Left kidney (tissue), 2 donors: ENCODE data around the gene ATP1A3. TPM values are rescaled to one million over a fixed set of nuclear protein-coding genes. Genes with fewer than 3 reads are reported as not detected.
"Not testable (repeated sequence)": the region's sequence is repeated elsewhere in the genome, so short reads cannot be mapped to it uniquely, and the experiment has no call there.

ENCODE experiments used
- DNase-seq: peaks from one replicate; pipeline ENCODE4 v3.0.0-alpha.2; 2013
- polyA plus RNA-seq: library from polyadenylated mRNA; unstranded; fragments of 120-200 nt; gene quantifications from one replicate; pipeline ENCODE4 v1.2.1, GENCODE V29; 2013; ENCODE audit not compliant: insufficient read length

ATP1A3 gene
- polyA plus RNA-seq, 1 donor = 0.65 TPM

DNA sequence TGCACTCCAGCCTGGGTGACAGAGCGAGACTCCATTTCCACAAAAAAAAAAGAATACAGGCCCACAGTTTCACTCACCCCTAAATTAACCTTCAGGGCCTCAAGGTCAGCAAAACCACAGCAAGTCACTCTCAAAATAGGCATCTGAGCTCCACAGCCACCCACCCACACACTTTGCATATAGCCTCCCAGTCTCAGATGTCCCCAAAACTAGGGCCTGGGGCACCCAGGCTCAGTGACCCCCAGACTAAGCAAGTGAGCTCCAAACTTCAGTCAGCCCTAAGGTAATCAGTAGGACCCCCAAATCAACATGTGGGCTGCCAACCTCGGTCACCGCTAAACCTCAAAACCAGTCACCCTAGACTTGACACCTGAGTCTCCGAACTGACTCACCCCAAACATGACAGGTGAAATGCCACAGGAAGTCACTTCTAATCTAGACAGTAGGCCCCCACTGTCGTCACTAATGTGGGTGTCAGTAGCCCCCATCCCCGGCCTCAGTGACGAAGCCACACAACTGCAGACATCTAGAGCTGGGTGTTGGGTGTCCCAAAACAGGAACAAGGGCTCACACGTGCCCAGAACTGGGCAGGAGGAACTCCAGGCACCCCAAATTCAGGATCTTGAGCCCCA, 48.8 kb downstream of the ATP1A3 start:
- no peak for DNase-seq

DNA sequence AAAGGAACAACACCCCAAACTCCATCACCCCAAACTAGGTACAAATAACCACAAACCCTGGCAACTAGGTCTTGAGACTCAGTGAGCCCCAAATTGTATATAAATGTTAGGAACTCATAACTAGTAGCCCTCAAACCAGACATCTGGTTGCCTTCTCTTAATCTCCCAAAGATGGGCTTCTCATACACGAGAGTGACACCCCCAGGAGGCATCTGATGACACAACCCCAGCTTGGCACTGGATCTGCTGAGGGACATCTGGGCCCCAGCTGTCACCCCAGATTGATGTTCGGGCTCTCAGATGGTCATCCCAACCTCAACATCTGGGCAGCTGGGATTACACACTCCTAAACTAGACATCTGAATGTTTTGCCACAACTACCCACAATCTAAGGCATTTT, 49.7 kb downstream of the ATP1A3 start:
- DNase-seq = no peak

DNA sequence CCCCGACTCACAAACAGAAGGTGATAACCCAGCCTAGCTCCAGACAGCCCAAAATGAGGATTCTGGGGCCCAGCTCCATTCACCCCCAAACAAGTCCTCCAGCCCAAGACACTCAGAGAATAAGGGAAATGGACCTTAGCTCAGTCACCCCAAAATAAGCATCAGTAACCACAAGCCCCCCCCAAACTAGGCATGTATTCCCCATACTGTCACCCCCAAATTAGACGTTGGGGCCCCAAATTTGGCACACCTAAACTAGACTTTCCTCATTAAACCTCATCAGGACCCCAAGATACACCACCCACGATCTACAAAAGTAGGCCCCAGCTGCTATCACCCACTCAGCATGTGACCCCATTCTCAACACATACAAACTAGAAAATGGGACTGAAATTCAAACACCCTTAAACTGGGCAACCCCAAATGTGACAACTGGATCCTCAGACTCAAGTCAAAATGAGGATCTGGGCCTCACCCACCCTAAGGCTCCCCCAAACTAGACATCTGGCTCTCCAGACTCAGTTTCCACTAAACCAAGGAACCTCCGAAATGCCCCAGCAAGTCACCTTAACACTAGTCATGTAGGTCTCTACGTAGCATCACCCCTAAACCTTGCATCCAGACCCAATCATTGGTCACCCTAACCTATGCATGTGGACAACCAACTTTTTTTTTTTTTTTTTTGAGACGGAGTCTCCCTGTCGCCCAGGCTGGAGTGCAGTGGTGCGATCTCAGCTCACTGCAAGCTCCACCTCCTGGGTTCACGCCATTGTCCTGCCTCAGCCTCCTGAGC, 52.4 kb downstream of the ATP1A3 start:
- no peak for DNase-seq

DNA sequence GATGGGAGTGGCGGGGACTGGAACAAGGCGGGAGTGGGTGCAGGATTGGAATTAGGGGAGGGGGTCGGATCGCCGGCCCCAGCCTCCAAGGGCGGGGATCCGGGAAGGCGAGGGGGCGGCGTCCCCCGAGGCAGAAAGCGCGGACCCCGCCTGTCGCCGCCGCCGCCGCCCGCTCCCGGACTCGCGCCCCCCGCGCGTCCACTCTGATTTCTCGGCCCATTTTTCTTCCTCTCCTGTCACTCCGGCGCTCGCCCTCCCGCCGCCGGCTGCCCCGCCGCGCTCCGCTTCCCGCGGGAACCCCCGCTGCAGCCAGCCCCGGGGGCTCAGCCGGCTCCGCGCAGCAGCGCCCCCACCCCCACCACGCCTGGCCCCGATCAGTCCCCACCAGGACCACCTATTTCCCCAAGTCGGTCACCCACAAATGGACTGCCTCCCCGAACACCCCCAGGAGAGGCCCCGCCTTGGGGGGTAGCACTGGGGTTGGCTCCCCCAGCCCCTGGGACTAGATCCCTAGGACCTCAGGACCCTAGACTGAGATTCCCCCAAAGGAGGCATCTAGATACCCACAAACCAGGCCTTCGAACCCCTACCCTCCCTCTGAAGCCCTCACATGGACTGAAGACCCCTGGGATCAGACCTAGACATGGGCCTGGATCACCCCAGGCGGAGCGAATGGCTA, 53.2 kb downstream of the ATP1A3 start:
- DNase-seq = no peak

DNA sequence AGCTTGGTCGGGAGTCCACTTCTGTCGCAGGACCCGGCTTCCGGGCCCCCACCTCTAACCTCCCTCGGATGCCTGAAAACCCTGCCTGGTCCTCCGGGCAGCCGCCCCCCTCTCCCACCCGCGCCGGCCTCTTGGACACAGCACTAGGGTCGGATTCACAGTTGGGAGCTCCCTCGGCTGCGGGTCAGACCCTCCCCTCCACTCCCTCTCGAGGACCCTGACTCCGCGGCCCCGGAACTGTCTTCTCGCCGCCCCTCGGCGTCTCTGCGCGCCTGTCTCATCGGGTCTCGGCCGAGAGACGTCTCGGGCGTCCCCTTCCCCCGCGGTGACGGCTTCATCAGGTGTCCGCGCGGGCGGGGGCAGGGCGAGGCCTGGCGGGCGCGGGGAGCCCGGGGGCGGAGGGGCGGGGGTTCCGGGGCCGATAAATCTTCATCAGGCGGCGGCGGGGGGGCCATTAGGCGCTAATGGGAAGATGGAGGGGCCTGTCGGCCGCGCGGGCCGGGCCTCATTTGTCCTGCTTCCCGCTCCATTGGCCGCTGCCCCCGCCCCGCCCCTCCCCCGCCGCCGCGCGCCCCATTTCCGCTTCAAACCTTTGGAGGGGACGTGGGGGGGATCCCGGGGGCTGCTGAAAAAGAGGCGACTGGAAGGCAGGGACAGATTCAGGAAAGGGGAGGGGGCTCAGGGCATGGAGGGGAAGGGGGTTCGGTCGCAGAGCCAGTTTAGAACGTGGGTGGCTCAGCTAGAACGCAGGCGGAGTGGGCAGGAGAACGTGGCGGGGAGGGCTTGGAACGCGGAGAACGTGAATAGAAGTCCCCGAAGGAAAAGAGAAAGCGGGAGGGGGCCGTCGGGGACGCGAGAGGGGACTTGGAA, 53.9 kb downstream of the ATP1A3 start:
- peak; percentile 62 for DNase-seq

DNA sequence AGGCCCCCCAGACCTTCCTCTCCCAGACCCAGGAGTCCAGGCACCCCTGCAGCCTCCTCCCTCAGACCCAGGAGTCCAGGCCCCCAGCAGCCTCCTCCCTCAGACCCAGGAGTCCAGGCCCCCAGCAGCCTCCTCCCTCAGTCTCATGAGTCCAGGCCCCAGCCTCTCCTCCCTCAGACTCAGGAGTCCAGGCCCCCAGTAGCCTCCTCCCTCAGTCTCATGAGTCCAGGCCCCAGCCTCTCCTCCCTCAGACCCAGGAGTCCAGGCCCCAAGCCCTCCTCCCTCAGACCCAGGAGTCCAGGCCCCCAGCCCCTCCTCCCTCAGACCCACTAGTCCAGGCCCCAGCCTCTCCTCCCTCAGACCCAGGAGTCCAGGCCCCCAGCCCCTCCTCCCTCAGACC, 54.8 kb downstream of the ATP1A3 start:
- DNase-seq = not testable (repeated sequence)

DNA sequence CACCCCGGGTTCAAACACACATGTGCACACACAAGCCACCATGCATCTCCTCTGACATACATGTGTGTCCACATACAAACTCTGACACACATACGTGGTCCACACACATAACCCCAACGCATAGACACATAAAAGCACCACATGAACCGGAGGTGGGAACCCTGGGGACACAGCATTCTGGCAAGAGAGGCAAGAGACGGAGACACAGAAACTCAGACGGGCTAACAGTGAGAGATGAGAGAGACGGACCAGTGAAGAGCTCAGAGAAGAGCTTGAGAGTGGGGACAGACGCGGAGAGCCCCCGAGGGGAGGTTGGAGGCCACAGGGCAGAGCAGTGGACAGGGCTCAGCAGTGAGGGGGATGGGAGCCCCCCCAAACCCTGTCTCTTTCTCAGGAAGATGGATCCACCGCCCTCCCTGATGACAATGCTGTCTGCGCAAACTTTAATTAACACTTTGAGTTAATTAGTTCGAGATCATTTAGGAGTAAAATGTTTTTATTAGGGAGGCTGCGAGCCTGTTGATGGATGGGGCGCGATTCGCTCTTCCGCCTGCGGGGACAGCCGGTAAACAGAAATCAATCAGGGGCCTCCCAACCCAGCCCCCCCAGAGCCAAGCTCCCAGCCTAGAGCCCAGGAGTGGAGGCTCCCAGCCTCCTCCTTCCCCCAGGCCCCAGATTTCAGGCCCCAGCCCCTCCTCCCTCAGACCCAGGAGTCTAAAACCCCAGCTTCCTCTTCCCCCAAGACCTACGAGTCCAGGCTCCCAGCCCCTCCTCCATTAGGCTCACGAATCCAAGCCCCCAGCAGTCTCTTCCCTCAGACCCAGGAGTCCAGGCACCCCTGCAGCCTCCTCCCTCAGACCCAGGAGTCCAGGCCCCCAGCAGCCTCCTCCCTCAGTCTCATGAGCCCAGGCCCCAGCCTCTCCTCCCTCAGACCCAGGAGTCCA, 56.2 kb downstream of the ATP1A3 start:
- DNase-seq = no peak

DNA sequence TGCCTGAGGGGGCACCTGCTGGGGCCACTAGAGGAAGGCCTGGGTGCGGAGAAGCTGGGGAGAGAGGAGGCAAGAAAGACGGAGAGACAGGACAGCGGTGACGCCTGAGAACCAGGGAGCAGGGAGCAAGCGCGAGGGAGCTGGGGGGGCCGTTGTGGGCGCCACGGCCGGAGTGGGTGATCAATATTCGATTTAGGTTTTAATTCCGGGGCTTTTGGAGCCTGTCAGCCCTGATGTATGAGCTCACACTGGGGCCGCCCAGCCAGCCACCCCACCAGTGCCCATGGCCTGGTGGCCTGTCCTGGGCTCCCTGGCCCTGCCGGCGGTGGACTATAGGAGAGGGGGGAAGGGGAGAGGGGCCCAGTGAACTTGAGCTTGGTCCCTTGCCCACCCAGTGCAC, 57.1 kb downstream of the ATP1A3 start:
- DNase-seq = no peak

DNA sequence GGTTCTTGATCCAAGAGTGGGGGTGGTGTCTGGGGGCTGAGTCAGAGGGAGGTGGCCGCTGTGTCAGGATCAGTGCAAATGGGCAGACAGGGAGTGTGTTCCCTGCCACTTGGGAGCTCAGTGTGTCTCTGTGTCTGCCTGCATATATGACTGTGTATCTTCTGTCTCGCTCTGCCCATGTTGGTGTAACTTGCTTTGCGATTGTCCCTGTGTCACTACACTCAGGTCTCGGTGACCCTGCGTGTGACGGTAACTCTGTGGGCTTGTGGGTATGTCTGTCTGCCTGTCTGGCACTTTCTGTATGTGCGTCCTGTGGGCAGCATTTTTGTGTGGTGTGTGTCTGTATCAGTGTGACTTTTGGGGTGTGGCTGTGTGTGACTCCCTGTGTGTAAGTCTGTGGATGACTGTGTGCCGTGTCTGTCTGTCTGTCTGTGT, 57.6 kb downstream of the ATP1A3 start:
- no peak for DNase-seq

DNA sequence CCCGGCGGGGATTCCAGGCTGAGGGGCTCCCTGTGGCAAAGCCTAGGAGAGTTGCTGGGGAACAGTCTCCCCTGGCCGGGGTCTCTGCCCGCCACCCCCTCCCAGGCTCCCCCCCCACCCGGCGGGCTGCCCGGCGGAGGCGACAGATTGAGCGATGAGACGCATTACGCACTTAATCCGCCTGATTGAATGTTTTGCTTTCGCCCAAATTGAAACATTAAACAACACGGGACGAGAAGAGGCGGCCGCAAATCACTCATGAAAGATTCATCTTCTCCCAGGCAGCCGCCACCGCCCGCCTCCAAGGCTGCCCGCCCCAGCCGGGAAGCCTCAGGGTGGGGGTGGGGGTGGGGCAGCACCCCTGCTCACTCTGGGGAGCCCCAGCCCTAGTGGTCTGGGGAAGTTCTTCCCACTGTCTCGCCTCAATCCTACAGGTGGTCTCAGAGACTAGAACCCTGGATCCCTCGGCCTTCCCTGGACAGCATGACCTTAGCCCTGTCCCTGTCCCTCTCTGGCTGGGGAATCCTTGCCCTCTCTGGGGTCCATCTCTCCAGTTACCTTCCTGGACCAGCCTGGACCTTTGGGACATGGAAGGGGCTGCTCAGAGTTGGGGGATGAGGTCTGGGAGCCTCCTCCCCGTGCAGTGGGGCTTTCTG, 58.1 kb downstream of the ATP1A3 start:
- no peak for DNase-seq

DNA sequence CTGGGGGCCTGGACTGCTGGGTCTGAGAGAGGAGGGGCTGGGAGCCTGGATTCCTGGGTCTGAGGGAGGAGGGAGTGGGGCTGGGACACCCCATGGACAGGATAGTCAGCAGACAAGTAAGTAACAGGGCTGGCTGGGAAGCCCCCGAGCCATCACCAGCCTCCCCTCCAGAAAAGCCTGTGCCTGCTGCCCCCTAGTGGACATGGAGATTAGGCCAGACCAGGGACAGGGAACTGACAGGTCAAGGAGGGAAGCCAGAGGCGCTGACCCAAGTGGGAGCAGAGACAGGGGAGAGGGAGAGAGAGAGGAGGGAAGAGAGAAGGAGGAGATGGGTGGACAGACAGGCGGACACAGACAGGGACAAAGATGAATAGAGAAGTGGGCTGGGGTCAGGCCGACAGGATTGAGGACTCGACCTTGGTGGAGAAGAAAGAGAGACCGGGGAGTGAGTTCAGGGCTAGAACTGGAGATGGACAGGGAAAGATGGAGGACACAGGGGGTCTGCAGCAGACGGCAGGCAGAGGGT, 59.1 kb downstream of the ATP1A3 start:
- DNase-seq = peak; percentile 64

DNA sequence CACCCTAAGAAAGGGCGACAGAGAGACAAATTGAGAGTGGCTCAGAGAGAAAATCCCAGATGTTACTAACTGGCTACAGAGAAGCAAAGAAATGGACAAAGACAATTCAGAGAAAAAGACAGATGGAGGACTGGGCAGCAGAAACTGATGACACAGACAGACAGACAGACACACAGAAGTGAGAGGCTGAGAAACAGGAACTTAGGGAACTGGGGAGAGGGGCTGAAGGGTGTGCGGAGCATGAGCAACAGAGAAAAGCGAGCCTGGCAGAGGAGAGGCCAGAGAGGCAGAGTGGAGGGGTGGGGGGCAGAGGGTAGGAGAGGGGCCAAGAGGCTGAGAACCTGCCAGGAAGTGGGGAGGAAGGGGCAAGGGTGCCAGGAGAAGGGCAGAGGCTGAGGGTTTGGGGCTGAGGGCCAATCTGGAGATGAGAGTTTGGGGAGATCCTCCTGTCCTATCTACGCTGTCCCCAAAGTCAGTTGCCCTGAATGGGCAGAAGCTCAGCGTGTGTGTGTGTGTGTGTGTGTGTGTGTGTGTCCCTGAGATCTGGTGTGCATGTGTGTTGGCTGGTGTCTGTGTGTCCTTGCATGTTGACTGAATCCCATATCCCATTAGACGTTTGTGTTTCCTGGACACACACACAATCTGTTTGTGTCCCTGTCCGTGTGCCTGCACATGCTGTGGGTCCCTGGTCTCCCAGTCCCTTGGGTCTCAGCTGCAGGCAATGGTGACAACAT, 60.2 kb downstream of the ATP1A3 start:
- DNase-seq = no peak

DNA sequence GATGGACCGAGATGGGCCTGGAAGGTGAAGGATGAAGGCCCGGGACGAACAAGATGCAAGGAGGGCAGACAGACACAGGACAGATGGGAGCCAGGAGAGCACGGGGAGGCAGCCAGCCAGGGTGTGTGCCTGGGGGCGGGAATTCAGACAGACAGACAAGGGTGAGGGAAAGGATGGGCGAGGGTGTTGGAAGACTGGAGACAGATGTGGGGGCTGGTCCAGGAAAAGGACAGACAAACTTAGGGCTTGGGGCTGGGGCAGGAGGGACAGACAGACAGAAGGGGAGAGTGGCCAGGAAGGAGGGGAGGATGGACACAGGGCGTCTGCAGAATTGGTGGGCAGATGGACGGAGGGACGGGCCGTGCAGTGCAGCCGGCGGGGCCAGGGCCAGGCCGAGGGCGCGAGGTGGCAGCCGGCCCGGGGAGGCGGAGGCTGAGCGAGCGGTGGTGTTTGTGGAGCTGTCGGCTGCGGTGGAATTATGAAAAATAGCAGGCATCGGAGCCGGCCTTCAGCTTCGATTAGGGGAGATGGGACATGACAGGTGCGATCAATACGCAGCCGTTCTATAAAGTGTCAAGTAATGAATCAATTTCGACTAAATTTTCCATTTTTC, 61.2 kb downstream of the ATP1A3 start:
- no peak for DNase-seq

DNA sequence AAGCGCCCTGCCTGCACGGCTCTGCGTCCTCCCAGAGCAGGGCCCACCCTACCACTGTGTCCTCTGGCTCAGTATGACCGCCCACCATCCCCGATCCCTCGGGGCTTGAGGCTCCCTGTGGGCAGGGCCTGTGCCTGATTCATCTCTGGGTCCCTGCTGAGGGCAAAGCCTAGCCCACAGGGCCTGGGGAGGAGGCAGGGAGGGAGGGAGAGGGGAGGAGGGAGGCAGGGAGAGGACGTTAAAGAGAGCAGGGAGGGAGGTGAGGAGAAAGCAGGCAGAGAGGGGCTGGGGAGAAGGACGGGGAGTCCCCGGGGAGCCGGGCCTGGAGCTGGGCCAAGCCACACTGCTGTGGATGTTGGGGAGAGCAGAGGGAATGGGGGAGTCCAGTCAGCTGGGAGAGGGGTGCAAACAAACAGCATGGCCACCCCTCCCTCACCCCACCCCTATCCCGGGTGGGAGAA, 61.7 kb downstream of the ATP1A3 start:
- DNase-seq = no peak

DNA sequence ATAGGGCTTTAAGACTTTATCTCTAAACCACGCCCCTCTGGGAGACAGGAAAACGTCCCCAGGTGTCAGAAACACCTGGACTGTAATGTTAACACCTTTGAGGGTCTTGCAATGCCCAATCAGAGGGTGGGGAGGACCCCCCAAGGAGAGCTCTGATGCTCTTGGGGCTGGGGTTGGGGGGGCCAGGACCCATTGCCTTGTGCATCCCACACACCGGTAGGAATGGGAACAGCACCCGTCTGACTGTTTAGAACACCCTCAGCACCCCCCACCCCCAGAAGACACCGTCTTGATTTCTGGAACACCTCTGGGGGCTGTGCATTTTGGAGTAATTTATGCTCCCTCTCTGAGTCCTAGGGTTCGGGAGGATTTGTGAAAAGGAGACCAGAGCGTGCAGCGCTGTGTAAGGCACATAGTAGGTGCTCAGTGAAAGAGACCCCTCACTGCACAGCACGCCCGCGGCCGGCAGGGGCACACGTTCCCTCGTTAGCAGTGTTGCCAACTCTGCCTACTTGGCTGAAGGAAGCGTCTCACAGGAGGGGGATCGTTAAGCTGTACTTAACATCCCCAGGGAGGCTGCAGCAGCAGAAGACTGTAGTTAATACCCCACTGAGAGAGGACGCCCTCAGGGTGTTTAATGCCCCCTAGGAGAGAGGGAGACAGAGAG, 63.0 kb downstream of the ATP1A3 start:
- DNase-seq = no peak

DNA sequence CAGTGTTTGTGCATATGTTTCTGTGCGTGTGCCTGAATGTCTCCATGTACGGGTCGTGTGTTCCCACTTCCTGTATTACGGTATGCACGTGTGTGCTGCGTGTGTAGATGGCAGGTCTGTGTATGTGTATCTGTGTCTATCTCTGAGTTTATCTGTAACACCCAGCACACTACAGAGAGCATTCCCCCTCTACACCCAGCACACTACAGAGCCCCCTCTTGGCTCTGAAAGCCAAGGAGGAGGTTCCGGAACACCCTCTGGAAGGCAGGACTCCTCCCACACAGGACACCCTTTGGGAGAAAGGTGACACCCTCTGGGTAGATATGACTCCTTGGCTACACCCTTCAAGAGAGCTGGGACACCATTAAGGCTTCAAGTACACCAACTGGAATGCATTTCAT, 63.7 kb downstream of the ATP1A3 start:
- DNase-seq = no peak

DNA sequence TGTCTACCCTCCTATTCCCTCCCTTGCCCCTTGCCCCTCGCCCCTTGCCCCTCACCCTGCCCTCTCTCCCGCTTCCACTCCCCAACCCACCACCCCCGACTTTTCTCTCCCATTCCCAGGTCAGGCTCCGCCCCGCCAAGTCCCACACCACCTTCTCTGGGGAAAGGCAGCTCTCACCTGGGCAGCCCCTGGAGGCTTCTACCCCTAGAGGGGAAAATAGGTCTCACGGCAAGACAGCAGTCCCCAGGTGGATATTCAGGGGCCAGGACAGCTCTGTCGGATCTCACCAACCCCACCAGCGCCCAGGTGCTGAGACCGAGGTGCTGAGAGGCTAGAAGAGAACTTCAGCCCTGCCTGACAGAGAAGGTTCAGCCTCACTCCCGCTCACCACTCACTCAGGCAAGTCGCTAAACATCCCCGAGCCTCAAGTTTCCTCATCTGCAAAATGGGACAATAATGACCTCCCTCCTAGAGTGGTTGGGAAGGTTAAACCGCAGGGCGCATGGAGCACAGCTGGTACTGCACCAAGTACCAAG, 64.4 kb downstream of the ATP1A3 start:
- no peak for DNase-seq
